Mammary epithelial cell (primary cell): ENCODE results near the gene BSND.

Experiments
- CTCF ChIP-seq, 2 donors: IDR thresholded peaks in 1 of 2; conservative IDR thresholded peaks in 1 of 2; 2 replicates each; pipeline ENCODE4 v1.5.1; 2011 to 2012; ENCODE audit warnings: inconsistent platforms in 2 of 2, low read length in 2 of 2, mild to moderate bottlenecking in 2 of 2, control low read depth in 1 of 2, low read depth in 1 of 2; ENCODE audit not compliant: insufficient read depth in 1 of 2; ENCODE audit errors: extremely low read depth in 1 of 2
- EZH2 ChIP-seq: IDR thresholded peaks from 2 replicates; pipeline ENCODE4 v1.6.1; 2012; ENCODE audit warnings: low read length, inconsistent platforms, borderline replicate concordance

GRCh38 chr1:55059302-55060132, 60.8 kb downstream of the BSND start:
- TF ChIP-seq CTCF (conservative IDR thresholded peaks at IDR 0.05 in 1 of 2, IDR thresholded peaks at IDR 0.05 in 1 of 2; ENCODE audit: extremely low read depth in 1 of 2, insufficient read depth in 1 of 2, low read depth in 1 of 2, low read length in 2 of 2) (no peak), EZH2 (no peak)
